DND-41 (cell line): ENCODE data around the gene ATP9B.

Source experiments
- ATAC-seq: fragments of 200-7000 bp; cut with Tn5 transposase; 3 replicates; pipeline ENCODE4 v1.9.1; 2021; ENCODE audit warnings: low read depth; ENCODE audit not compliant: insufficient read depth
- DNase-seq: peaks from one replicate; pipeline ENCODE4 v3.0.0-alpha.2; 2020
- H2AFZ ChIP-seq: 2 replicates; pipeline ENCODE4 v1.6.0; 2012; ENCODE audit warnings: low read depth, low read length
- H3K27ac ChIP-seq: 2 replicates; pipeline ENCODE4 v1.5.1; 2012; ENCODE audit warnings: low read length, inconsistent platforms
- H3K27me3 ChIP-seq: fragments of 200-600 bp; sonication (generic); 2 replicates; pipeline ENCODE4 v1.6.0; 2012; ENCODE audit warnings: low read length, mild to moderate bottlenecking, inconsistent platforms; ENCODE audit not compliant: insufficient read depth, poor library complexity
- H3K36me3 ChIP-seq: 2 replicates; pipeline ENCODE4 v1.5.1; 2012; ENCODE audit warnings: low read length, inconsistent platforms; ENCODE audit not compliant: insufficient read depth
- H3K4me1 ChIP-seq: 2 replicates; pipeline ENCODE4 v1.5.1; 2012; ENCODE audit warnings: mild to moderate bottlenecking, low read length; ENCODE audit not compliant: insufficient read depth
- H3K4me2 ChIP-seq: 2 replicates; pipeline ENCODE4 v1.6.0; 2012; ENCODE audit warnings: mild to moderate bottlenecking, moderate library complexity, low read length, inconsistent platforms; ENCODE audit not compliant: insufficient read depth
- H3K4me3 ChIP-seq, 2 experiments: fragments of 200-600 bp in 1 of 2; shearing (Covaris generic) in 1 of 2; 2 replicates each; pipeline ENCODE4 v1.5.1; 2012 to 2016; ENCODE audit warnings: inconsistent platforms in 2 of 2, low read length in 2 of 2, mild to moderate bottlenecking in 2 of 2, low read depth in 1 of 2, moderate library complexity in 1 of 2
- H3K79me2 ChIP-seq: 2 replicates; pipeline ENCODE4 v1.6.0; 2012; ENCODE audit warnings: low read length, inconsistent platforms; ENCODE audit not compliant: insufficient read depth
- H3K9ac ChIP-seq: 2 replicates; pipeline ENCODE4 v1.6.0; 2012; ENCODE audit warnings: low read depth, mild to moderate bottlenecking, inconsistent platforms, low read length, moderate library complexity
- H3K9me3 ChIP-seq: 2 replicates; pipeline ENCODE4 v1.5.1; 2012; ENCODE audit warnings: low read length, moderate library complexity, mild to moderate bottlenecking, inconsistent platforms; ENCODE audit not compliant: insufficient read depth, severe bottlenecking
- H4K20me1 ChIP-seq: 2 replicates; pipeline ENCODE4 v1.6.0; 2012; ENCODE audit warnings: low read length; ENCODE audit not compliant: insufficient read depth
- CTCF ChIP-seq: IDR thresholded peaks from 2 replicates; pipeline ENCODE4 v1.5.1; 2012; ENCODE audit warnings: borderline replicate concordance, low read length, moderate library complexity, mild to moderate bottlenecking; ENCODE audit not compliant: poor library complexity, severe bottlenecking; ENCODE audit errors: extremely low read depth
- EZH2 ChIP-seq: IDR thresholded peaks from 3 replicates; pipeline ENCODE4 v1.6.1; 2012; ENCODE audit warnings: borderline replicate concordance, low read depth, mild to moderate bottlenecking, moderate library complexity, low read length, inconsistent platforms; ENCODE audit not compliant: severe bottlenecking

ATP9B gene

GRCh38 chr18:79069717-79070151 is 540 bp downstream of the ATP9B start:
- Histone ChIP-seq H3K9me3 (peaks cover 11% of the 10 kb centered on the region), H2AFZ (peak overlapping the region; percentile 59), H3K4me3 (peak overlapping the region; percentile 52 to 86), H4K20me1 (peaks cover 6% of the 10 kb centered on the region; the same call in 1 of the 2 replicates), H3K27ac (peak overlapping the region; percentile 79), H3K4me2 (peak overlapping the region; percentile 66), H3K79me2 (peaks cover 51% of the 10 kb centered on the region), H3K9ac (peak overlapping the region; percentile 96), H3K27me3 (no peaks in the 10 kb centered on the region), H3K4me1 (peaks cover 25% of the 10 kb centered on the region), H3K36me3 (no peaks in the 10 kb centered on the region; the same call in 1 of the 2 replicates)
- no peak for ATAC-seq
- DNase-seq, result no peak
- TF ChIP-seq CTCF, result no peak
- TF ChIP-seq EZH2, result no peak

DNA sequence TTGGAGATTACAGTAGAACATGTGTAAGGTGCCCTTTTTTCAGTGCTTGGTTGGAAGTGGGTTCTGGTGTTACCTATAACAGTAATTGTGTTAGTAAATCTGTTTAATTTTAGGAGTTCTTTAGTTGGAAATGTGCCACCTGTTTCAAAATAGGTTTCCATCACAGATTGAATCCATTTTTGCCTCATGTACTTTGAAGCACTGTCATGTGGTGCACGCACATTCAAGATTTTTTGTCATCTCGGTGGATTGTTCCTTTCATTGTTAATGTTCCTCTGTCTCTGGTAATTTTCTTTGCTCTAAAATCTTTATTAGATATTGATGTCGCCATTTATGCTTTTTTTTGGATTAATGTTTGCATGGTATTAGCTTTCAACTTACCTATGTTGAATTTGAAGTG is 1.3 kb downstream of the ATP9B start:
- peaks cover 11% of the 10 kb centered on the region for H3K9me3 ChIP-seq
- peak overlapping the region; percentile 52 to 86 for H3K4me3 ChIP-seq
- no peaks in the 10 kb centered on the region; the same call in 1 of the 2 replicates for H3K36me3 ChIP-seq
- H3K4me1 ChIP-seq, result peaks cover 25% of the 10 kb centered on the region
- no peak for DNase-seq
- H3K4me2 ChIP-seq, result peak overlapping the region; percentile 66
- ATAC-seq, result no peak
- H3K79me2 ChIP-seq, result peaks cover 58% of the 10 kb centered on the region
- peak overlapping the region; percentile 96 for H3K9ac ChIP-seq
- no peak overlapping the region; the same call in 1 of the 2 replicates for H2AFZ ChIP-seq
- peaks cover 6% of the 10 kb centered on the region; the same call in 1 of the 2 replicates for H4K20me1 ChIP-seq
- H3K27me3 ChIP-seq, result no peaks in the 10 kb centered on the region
- TF ChIP-seq EZH2 (no peak), CTCF (no peak)
- H3K27ac ChIP-seq, result peak overlapping the region; percentile 79

DNA sequence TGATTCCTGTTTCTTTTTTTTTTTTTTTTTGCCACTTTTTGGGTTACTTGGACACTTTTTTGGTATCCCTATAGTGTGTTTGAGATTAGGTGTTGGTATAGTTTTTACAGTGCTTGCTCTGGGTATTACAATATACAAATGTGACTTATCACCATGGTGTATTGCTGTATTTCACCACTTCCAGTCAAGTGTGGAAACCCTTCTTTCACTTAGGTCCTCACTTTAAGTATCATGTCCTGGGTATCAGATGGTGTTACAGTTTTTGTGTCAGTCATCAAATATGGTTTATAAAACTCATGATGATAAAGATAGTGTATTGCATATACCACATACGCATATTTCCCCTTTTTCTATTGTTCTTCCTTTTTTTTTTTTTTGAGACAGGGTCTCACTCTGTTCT is 1.8 kb downstream of the ATP9B start:
- TF ChIP-seq CTCF (no peak), EZH2 (no peak)
- Histone ChIP-seq H3K4me3 (peak overlapping the region; percentile 52 to 86; a peak in 3 of 4 replicates), H3K27me3 (no peaks in the 10 kb centered on the region), H3K4me2 (peak overlapping the region; percentile 66), H3K27ac (no peak overlapping the region), H3K36me3 (no peaks in the 10 kb centered on the region; the same call in 1 of the 2 replicates), H3K9ac (peak overlapping the region; percentile 96; the same call in 1 of the 2 replicates), H4K20me1 (peaks cover 6% of the 10 kb centered on the region; the same call in 1 of the 2 replicates), H3K9me3 (peaks cover 11% of the 10 kb centered on the region), H3K4me1 (peaks cover 25% of the 10 kb centered on the region), H2AFZ (no peak overlapping the region), H3K79me2 (peaks cover 64% of the 10 kb centered on the region)
- DNase-seq (no peak), ATAC-seq (no peak)
